Esophagus squamous epithelium (tissue), 5 donors: Measurements from ENCODE around the gene MAGEF1. TPM values are rescaled to one million over a fixed set of nuclear protein-coding genes. Genes with fewer than 3 reads are reported as not detected.

ENCODE experiments used
- DNase-seq: peaks from one replicate; lab custom pipeline; 2025; lab: John Stamatoyannopoulos, UW
- H3K27ac ChIP-seq, 4 donors: fragments of 200-600 bp; sonication (generic); one replicate each; pipeline ENCODE4 v1.5.1; 2016 to 2019; ENCODE audit warnings: mild to moderate bottlenecking in 1 of 4
- H3K27me3 ChIP-seq, 4 donors: fragments of 200-600 bp; sonication (generic); 1 replicate in 3 of 4; 2 replicates in 1 of 4; pipeline versions ENCODE4 v1.5.1 to v1.6.0; 2017 to 2021; ENCODE audit warnings: antibody characterized with exemption in 1 of 4
- H3K36me3 ChIP-seq, 3 donors: fragments of 200-600 bp; sonication (generic); one replicate each; pipeline ENCODE4 v1.5.1; 2016 to 2019
- H3K4me1 ChIP-seq, 3 donors: fragments of 200-600 bp; sonication (generic); one replicate each; pipeline ENCODE4 v1.5.1; 2017 to 2019
- H3K4me3 ChIP-seq, 4 donors: fragments of 200-600 bp; sonication (generic); 1 replicate in 3 of 4; 2 replicates in 1 of 4; pipeline ENCODE4 v1.5.1; 2016 to 2019; ENCODE audit warnings: mild to moderate bottlenecking in 2 of 4, moderate library complexity in 1 of 4
- H3K9me3 ChIP-seq, 3 donors: fragments of 200-600 bp; sonication (generic); one replicate each; pipeline ENCODE4 v1.5.1; 2016 to 2019
- CTCF ChIP-seq, 6 experiments: fragments of 450-650 bp in 4 of 6; fragments of 200-600 bp in 2 of 6; sonication (generic) in 2 of 6; IDR thresholded peaks; one replicate each; pipeline ENCODE4 v1.5.1; 2016 to 2019; ENCODE audit warnings: antibody characterized with exemption in 6 of 6, mild to moderate bottlenecking in 4 of 6, moderate library complexity in 4 of 6
- POLR2A ChIP-seq, 4 donors: fragments of 450-650 bp; IDR thresholded peaks; one replicate each; pipeline ENCODE4 v1.6.1; 2017; ENCODE audit warnings: antibody characterized with exemption in 4 of 4, mild to moderate bottlenecking in 4 of 4, moderate library complexity in 3 of 4
- WGBS, 2 donors: methylation state at CpG; one replicate each; pipeline ENCODE4 v1.1.5; 2018; 5-methylcytosine and 5-hydroxymethylcytosine counted together
- intact Hi-C: fragments of 100-400 bp; cut with DNase I; formaldehyde crosslinking; loops from one replicate; pipeline ENCODE4 v1.15.0; 2022
- total RNA-seq, 4 donors: library from RNA; depleted of rRNA; stranded (reverse); fragments of >200 nt; gene quantifications; one replicate each; pipeline ENCODE4 v1.1.0, GENCODE V29; 2016
- donor health status: DM: yes; HTN: yes; CAD: no.

MAGEF1 gene
- total RNA-seq, 4 donors from 2014 or later, result 18.3 to 28.4 (median 20.6) TPM

GRCh38 chr3:184691397-184692231 lies 20.2 kb downstream of the MAGEF1 start:
- no peak for TF ChIP-seq POLR2A (IDR thresholded peaks at IDR 0.05)
- no peak for TF ChIP-seq CTCF (IDR thresholded peaks at IDR 0.05)
- intact Hi-C loops, result no loop called here
- Histone ChIP-seq H3K4me1 (peaks cover 0 to 41% (median 23%) of the 10 kb centered on the region in 3 donors), H3K36me3 (no peaks in the 10 kb centered on the region), H3K27me3 (no peaks in the 10 kb centered on the region), H3K4me3 (no peak overlapping the region), H3K27ac (peak overlapping the region in 3 of 4 donors; percentile 2 to 63 (median 62)), H3K9me3 (no peaks in the 10 kb centered on the region)
- WGBS, 2 donors, result 47 to 58% methylated on average over 13 to 14 of the region's 23 CpGs
- DNase-seq, result no peak

GRCh38 chr3:184690192-184690883 lies 21.5 kb downstream of the MAGEF1 start:
- peak overlapping the region in 1 of 4 donors; percentile 36 for H3K27ac ChIP-seq
- H3K4me1 ChIP-seq, result peaks cover 0 to 39% (median 23%) of the 10 kb centered on the region in 3 donors
- intact Hi-C loops, result no loop called here
- no peak for DNase-seq
- no peaks in the 10 kb centered on the region for H3K9me3 ChIP-seq
- H3K36me3 ChIP-seq, result no peaks in the 10 kb centered on the region
- no peak for TF ChIP-seq CTCF (IDR thresholded peaks at IDR 0.05)
- no peak for TF ChIP-seq POLR2A (IDR thresholded peaks at IDR 0.05)
- no peak overlapping the region for H3K4me3 ChIP-seq
- WGBS, 2 donors, result 86 to 88% methylated on average over 11 to 14 of the region's 16 CpGs
- no peaks in the 10 kb centered on the region for H3K27me3 ChIP-seq

- no peak for TF ChIP-seq CTCF (IDR thresholded peaks at IDR 0.05)
- TF ChIP-seq POLR2A (IDR thresholded peaks at IDR 0.05), result no peak
- 62 to 67% methylated on average over 6 to 7 of the region's 7 CpGs for WGBS, 2 donors
- no peak for DNase-seq
These were observed 23.0 kb downstream of the MAGEF1 start for GRCh38 chr3:184688882-184689271.

GRCh38 chr3:184688251-184688881 lies 23.5 kb downstream of the MAGEF1 start:
- Histone ChIP-seq H3K36me3 (no peaks in the 10 kb centered on the region), H3K27me3 (no peaks in the 10 kb centered on the region), H3K4me3 (no peak overlapping the region), H3K9me3 (no peaks in the 10 kb centered on the region), H3K27ac (peak overlapping the region in 3 of 4 donors; percentile 2 to 74 (median 59)), H3K4me1 (peaks cover 0 to 39% (median 23%) of the 10 kb centered on the region in 3 donors)
- no peak for DNase-seq
- intact Hi-C loops, result no loop called here
- WGBS, 2 donors, result 52 to 63% methylated on average over 4 of the region's 5 CpGs
- TF ChIP-seq CTCF (IDR thresholded peaks at IDR 0.05) (no peak), POLR2A (IDR thresholded peaks at IDR 0.05) (no peak)

More at GRCh38 chr3:184688882-184689271, 23.0 kb downstream of the MAGEF1 start:
- Histone ChIP-seq H3K9me3 (no peaks in the 10 kb centered on the region), H3K4me3 (no peak overlapping the region), H3K4me1 (peaks cover 0 to 39% (median 23%) of the 10 kb centered on the region in 3 donors), H3K36me3 (no peaks in the 10 kb centered on the region), H3K27ac (peak overlapping the region in 2 of 4 donors; percentile 2 to 59), H3K27me3 (no peaks in the 10 kb centered on the region)
- intact Hi-C loops, result no loop called here
